Osteoblast (primary cell): Measurements from ENCODE around the gene CEP104. TPM values are rescaled to one million over a fixed set of nuclear protein-coding genes. Genes with fewer than 3 reads are reported as not detected.

Source experiments
- DNase-seq: peaks from one replicate; pipeline ENCODE4 v3.0.0; 2011; ENCODE audit warnings: low spot score, mixed read lengths; ENCODE audit not compliant: insufficient read length; ENCODE audit errors: missing footprints
- H2AFZ ChIP-seq: 2 replicates; pipeline ENCODE4 v1.6.0; 2011; ENCODE audit warnings: mild to moderate bottlenecking, low read length
- H3K27ac ChIP-seq: 2 replicates; pipeline ENCODE4 v1.5.1; 2011; ENCODE audit warnings: mild to moderate bottlenecking, low read depth, low read length, moderate library complexity
- H3K27me3 ChIP-seq: 2 replicates; pipeline ENCODE4 v1.6.0; 2012; ENCODE audit warnings: mild to moderate bottlenecking, control low read depth, inconsistent platforms, low read length, moderate library complexity; ENCODE audit not compliant: insufficient read depth
- H3K36me3 ChIP-seq: 2 replicates; pipeline ENCODE4 v1.5.1; 2011; ENCODE audit warnings: mild to moderate bottlenecking, low read length, control low read depth, moderate library complexity; ENCODE audit not compliant: insufficient read depth
- H3K4me1 ChIP-seq: 2 replicates; pipeline ENCODE4 v1.5.1; 2011; ENCODE audit warnings: mild to moderate bottlenecking, low read length, control low read depth, moderate library complexity; ENCODE audit not compliant: insufficient read depth
- H3K4me2 ChIP-seq: 2 replicates; pipeline ENCODE4 v1.6.0; 2011; ENCODE audit warnings: mild to moderate bottlenecking, low read length; ENCODE audit not compliant: insufficient read depth
- H3K4me3 ChIP-seq: fragments of 200-600 bp; sonication (generic); 3 replicates; pipeline ENCODE4 v1.5.1; 2012; ENCODE audit warnings: mild to moderate bottlenecking, low read length, inconsistent platforms; ENCODE audit not compliant: insufficient read depth
- H3K79me2 ChIP-seq: 2 replicates; pipeline ENCODE4 v1.6.0; 2012; ENCODE audit warnings: mild to moderate bottlenecking, low read length, control low read depth, inconsistent platforms; ENCODE audit not compliant: insufficient read depth
- H3K9me3 ChIP-seq: 2 replicates; pipeline ENCODE4 v1.5.1; 2011; ENCODE audit warnings: low read depth, low read length, control low read depth
- H4K20me1 ChIP-seq: 2 replicates; pipeline ENCODE4 v1.6.0; 2012; ENCODE audit warnings: mild to moderate bottlenecking, low read length, control low read depth; ENCODE audit not compliant: insufficient read depth
- CTCF ChIP-seq: IDR thresholded peaks from 2 replicates; pipeline ENCODE4 v1.5.1; 2011; ENCODE audit warnings: mild to moderate bottlenecking, low read depth, low read length, moderate library complexity; ENCODE audit errors: extremely low read depth
- total RNA-seq: library from RNA; depleted of rRNA; stranded (reverse); fragments of >200 nt; gene quantifications from 2 replicates; pipeline ENCODE4 v1.2.3, GENCODE V29; 2012

Gene CEP104
- total RNA-seq, 1 donor = 21.7 TPM

GRCh38 chr1:3900150-3900968 is 43.3 kb upstream of the CEP104 start, which contains the start of gene C1orf174:
Gene C1orf174, minus strand, starts transcription at chr1:3900272. Its CDS starts 86 bp downstream, at chr1:3900186.
- Histone ChIP-seq H3K27me3 (no peaks in the 10 kb centered on the region), H2AFZ (peak within 1 kb of the TSS; percentile 90), H3K36me3 (no peaks in the 10 kb centered on the region), H3K9me3 (no peaks in the 10 kb centered on the region), H3K4me2 (peak within 1 kb of the TSS; percentile 86), H3K4me3 (peak within 1 kb of the TSS; percentile 96), H4K20me1 (peaks cover 19% of the 10 kb centered on the region), H3K27ac (peak within 1 kb of the TSS; percentile 74), H3K4me1 (peaks cover 9% of the 10 kb centered on the region), H3K79me2 (peaks cover 46% of the 10 kb centered on the region)
- peak; percentile 99 for DNase-seq
- no peak for TF ChIP-seq CTCF

GRCh38 chr1:3899754-3900149 is 42.7 kb upstream of the CEP104 start:
- peaks cover 52% of the 10 kb centered on the region for H3K79me2 ChIP-seq
- no peaks in the 10 kb centered on the region for H3K9me3 ChIP-seq
- H3K27ac ChIP-seq = peak overlapping the region; percentile 74
- H3K4me2 ChIP-seq = peak overlapping the region; percentile 86
- peaks cover 22% of the 10 kb centered on the region for H4K20me1 ChIP-seq
- no peak for TF ChIP-seq CTCF
- H3K27me3 ChIP-seq = no peaks in the 10 kb centered on the region
- peak overlapping the region; percentile 81 for H2AFZ ChIP-seq
- H3K36me3 ChIP-seq = no peaks in the 10 kb centered on the region
- peaks cover 9% of the 10 kb centered on the region for H3K4me1 ChIP-seq
- peak; percentile 84 for DNase-seq
- peak overlapping the region; percentile 96 for H3K4me3 ChIP-seq

- peak overlapping the region; percentile 74 for H3K27ac ChIP-seq
- H3K36me3 ChIP-seq = no peaks in the 10 kb centered on the region
- H3K9me3 ChIP-seq = no peaks in the 10 kb centered on the region
- peaks cover 9% of the 10 kb centered on the region for H3K4me1 ChIP-seq
- no peak for DNase-seq
- H3K4me3 ChIP-seq = peak overlapping the region; percentile 96
- TF ChIP-seq CTCF = peak; percentile 24
- H3K79me2 ChIP-seq = peaks cover 56% of the 10 kb centered on the region
- H2AFZ ChIP-seq = peak overlapping the region; percentile 81
- peaks cover 22% of the 10 kb centered on the region for H4K20me1 ChIP-seq
- no peaks in the 10 kb centered on the region for H3K27me3 ChIP-seq
- peak overlapping the region; percentile 86 for H3K4me2 ChIP-seq
Measured at GRCh38 chr1:3898994-3899753, 42.2 kb upstream of the CEP104 start.

- H3K27ac ChIP-seq = no peak overlapping the region
- H4K20me1 ChIP-seq = peaks cover 24% of the 10 kb centered on the region
- DNase-seq = no peak
- no peak overlapping the region for H3K4me3 ChIP-seq
- peak overlapping the region; percentile 86 for H3K4me2 ChIP-seq
- peaks cover 63% of the 10 kb centered on the region for H3K79me2 ChIP-seq
- H2AFZ ChIP-seq = no peak overlapping the region
- no peaks in the 10 kb centered on the region for H3K36me3 ChIP-seq
- no peaks in the 10 kb centered on the region for H3K9me3 ChIP-seq
- no peaks in the 10 kb centered on the region for H3K27me3 ChIP-seq
- peaks cover 9% of the 10 kb centered on the region for H3K4me1 ChIP-seq
- TF ChIP-seq CTCF = no peak
Measured at GRCh38 chr1:3898475-3898735, 41.4 kb upstream of the CEP104 start.
